Erythroblast (primary cell): ENCODE measurements around the gene SRSF12.

Experiments used
- DNase-seq, 2 experiments: peaks; one replicate each; lab custom pipeline; 2025; lab: John Stamatoyannopoulos, UW
- GATA1 ChIP-seq: IDR thresholded peaks from 2 replicates; pipeline ENCODE4 v1.6.1; 2011; ENCODE audit warnings: low read depth, mild to moderate bottlenecking, control low read depth, low read length, moderate library complexity
- POLR2A ChIP-seq: IDR thresholded peaks from 2 replicates; pipeline ENCODE4 v1.6.1; 2011; ENCODE audit warnings: mild to moderate bottlenecking, low read length

Gene SRSF12

DNA sequence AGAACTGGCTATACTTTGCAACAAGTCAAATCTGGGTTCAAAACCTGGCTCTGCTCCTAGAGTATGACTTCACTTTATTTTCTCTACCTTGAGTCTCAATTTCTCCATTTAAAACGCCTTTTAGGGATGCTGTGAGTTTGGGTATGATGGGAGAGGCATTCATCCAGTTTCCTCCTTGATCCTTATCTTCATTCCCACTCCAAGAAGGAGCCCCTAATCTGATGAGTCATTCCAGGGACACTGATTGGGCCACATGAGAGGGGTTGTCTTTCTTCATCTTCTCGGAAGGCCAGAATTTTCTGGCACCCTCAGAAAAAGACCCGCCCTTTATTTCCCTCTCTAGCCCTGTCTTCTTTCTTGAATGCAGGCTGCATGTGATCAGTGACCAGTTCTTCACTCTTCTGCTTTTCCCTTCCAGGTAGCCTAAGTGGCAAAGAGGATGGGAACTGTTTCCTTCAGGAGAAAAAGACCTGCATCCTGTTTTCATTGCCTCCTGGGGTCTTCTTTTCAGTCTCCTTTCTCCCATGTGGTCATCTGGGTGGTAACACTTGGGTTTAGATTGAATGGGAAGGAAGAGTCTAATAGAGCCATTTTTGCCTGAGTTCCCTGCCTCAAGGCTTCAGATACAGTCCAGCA is 69.5 kb downstream of the SRSF12 start:
- TF ChIP-seq POLR2A (no peak), GATA1 (no peak)
- no peak for DNase-seq

GRCh38 chr6:89047473-89047872 is 70.4 kb downstream of the SRSF12 start:
- no peak for TF ChIP-seq POLR2A
- TF ChIP-seq GATA1, result no peak
- no peak for DNase-seq
